KBM-7 (cell line): ENCODE measurements around the gene PREPL.
"Not testable (repeated sequence)": the region's sequence is repeated elsewhere in the genome, so short reads cannot be mapped to it uniquely, and the experiment has no call there.

Experiments
- DNase-seq: peaks from one replicate; pipeline ENCODE4 v3.0.0-alpha.2; 2015
- in situ Hi-C: fragments of 300-500 bp; cut with MboI; formaldehyde crosslinking; loops from 2 replicates; pipeline ENCODE4 v1.14.3; 2020; ENCODE audit warnings: low sequenced_read_pairs, low pct_unique_long_range_greater_than_20kb, mixed read lengths

Gene PREPL

GRCh38 chr2:44361330-44362206, at the start of gene PREPL, which contains the start of gene CAMKMT:
Gene PREPL, minus strand, starts transcription at chr2:44361494. Its CDS starts 15,152 bp downstream, at chr2:44346342.
Gene CAMKMT, plus strand, starts transcription at chr2:44361947.
- peak; percentile 99 for DNase-seq
- in situ Hi-C loops: no loop called here

GRCh38 chr2:44398243-44398897, 37.1 kb upstream of the PREPL start:
- DNase-seq: no peak
- in situ Hi-C loops: no loop called here

- in situ Hi-C loops: no loop called here
- DNase-seq: no peak
Measured at GRCh38 chr2:44397447-44398175, 36.3 kb upstream of the PREPL start.

GRCh38 chr2:44392338-44392943, 31.1 kb upstream of the PREPL start:
- DNase-seq: peak; percentile 27
- in situ Hi-C loops: no loop called here

- in situ Hi-C loops: no loop called here
- DNase-seq: no peak
Measured at GRCh38 chr2:44389895-44390294, 28.6 kb upstream of the PREPL start.

- in situ Hi-C loops: no loop called here
- DNase-seq: no peak
Measured at GRCh38 chr2:44388877-44389276, 27.6 kb upstream of the PREPL start.

GRCh38 chr2:44385226-44385625, 23.9 kb upstream of the PREPL start:
- in situ Hi-C loops: not testable (repeated sequence)
- peak; percentile 67 for DNase-seq

GRCh38 chr2:44377486-44377885, 16.2 kb upstream of the PREPL start:
- no peak for DNase-seq
- in situ Hi-C loops: no loop called here

- in situ Hi-C loops: no loop called here
Measured at GRCh38 chr2:44372246-44372645, 11.0 kb upstream of the PREPL start.

GRCh38 chr2:44371445-44371844, 10.2 kb upstream of the PREPL start:
- in situ Hi-C loops: no loop called here
- no peak for DNase-seq

More at GRCh38 chr2:44372246-44372645, 11.0 kb upstream of the PREPL start:
- DNase-seq: no peak

- in situ Hi-C loops: no loop called here
- no peak for DNase-seq
Measured at GRCh38 chr2:44369392-44369791, 8.1 kb upstream of the PREPL start.

- in situ Hi-C loops: no loop called here
- no peak for DNase-seq
Measured at GRCh38 chr2:44367591-44367990, 6.3 kb upstream of the PREPL start.

- in situ Hi-C loops: no loop called here
- no peak for DNase-seq
Measured at GRCh38 chr2:44364604-44365003, 3.3 kb upstream of the PREPL start.

- in situ Hi-C loops: no loop called here
- DNase-seq: peak; percentile 69
Measured at GRCh38 chr2:44362207-44363015, 1.1 kb upstream of the PREPL start.

GRCh38 chr2:44360749-44361329, 455 bp downstream of the PREPL start:
- no peak for DNase-seq
- in situ Hi-C loops: no loop called here

GRCh38 chr2:44358503-44358902, 2.8 kb downstream of the PREPL start:
- in situ Hi-C loops: no loop called here
- peak; percentile 42 for DNase-seq

- DNase-seq: no peak
- in situ Hi-C loops: no loop called here
Measured at GRCh38 chr2:44354761-44355160, 6.5 kb downstream of the PREPL start.

- no peak for DNase-seq
- in situ Hi-C loops: no loop called here
Measured at GRCh38 chr2:44352510-44352909, 8.8 kb downstream of the PREPL start.
